Colon (tissue), 2 donors: ENCODE data around the gene PSMB4.
"Not testable (repeated sequence)": the region's sequence is repeated elsewhere in the genome, so short reads cannot be mapped to it uniquely, and the experiment has no call there.

Experiments used
- FAIRE-seq: peaks from 2 replicates; lab custom pipeline; 2012; peaks lifted over from hg19 to GRCh38; lab: Jason Lieb, UNC
- donor health status: control.
- donor health status: control.

Gene PSMB4

GRCh38 chr1:151399324-151400171 lies at the start of gene PSMB4:
TSS of gene PSMB4 (plus strand) at chr1:151399573. CDS start at chr1:151399588, 15 bp downstream.
- FAIRE-seq = peak; percentile 45

DNA sequence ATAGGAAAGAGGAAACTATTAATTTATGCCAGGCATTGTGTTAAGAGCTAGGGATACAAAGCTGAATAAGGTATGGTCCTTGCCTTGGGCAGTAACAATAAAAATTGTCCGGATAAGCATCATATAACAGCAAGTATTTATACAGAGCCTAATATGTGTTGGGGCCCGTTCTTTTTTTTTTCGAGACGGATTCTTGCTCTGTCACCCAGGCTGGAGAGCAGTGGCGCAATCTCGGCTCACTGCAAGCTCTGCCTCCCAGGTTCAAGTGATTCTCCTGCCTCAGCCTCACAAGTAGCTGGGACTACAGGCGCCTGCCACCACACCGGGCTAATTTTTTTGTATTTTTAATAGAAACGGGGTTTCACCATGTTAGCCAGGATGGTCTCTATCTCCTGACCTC lies 49.0 kb upstream of the PSMB4 start:
- FAIRE-seq = not testable (repeated sequence)

DNA sequence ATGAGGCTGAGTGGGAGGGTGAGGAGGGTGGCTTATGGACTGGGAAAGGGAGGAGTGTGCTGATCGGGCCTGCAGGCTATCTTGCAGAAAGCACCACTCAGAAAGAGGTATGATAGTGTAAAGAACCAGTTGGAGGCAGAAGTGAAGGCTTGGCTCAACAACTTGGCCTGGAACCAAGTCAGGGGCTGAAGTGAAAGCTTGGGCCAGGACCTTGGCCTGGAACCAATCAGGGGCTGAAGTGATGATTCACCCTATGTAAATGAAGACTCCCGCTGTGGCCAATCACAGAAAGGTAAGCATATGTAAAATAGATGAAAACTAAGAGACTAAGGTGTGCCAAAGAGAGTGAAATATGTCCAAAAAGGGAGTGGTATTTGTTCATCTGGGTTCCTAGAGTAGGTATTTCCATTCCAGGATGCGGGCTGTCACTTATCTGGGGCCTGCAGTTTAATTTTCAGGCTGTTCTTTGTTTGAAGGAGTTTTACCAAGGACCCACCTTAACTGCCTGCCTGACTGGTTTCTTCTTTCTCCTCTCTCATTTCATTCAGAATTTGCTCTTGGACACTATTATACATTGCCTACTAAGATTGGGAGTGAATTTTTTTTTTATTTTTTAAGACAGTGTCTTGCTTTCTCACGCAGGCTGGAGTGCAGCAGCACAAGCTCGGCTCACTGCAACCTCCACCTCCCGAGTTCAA lies 47.2 kb upstream of the PSMB4 start:
- FAIRE-seq = no peak

- FAIRE-seq = no peak
Observed at GRCh38 chr1:151356696-151357095, 42.7 kb upstream of the PSMB4 start.

DNA sequence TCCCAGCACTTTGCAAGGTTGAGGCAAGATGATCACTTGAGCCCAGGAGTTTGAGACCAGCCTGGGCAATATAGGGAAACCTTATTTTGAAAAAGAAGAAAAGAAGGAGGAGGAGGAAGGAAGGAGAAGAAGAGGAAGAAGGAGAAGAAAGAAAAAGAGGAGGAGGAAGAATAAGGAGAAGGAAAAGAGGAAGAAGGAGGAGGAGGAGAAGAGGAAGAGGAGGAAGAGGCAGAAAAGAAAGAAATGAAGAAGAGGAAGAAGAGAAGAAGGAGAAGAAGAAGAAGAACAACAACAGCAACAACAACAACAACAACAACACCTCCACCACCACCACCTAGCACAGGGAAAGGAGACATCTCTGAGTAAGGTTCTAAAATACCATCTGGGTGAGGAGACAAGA lies 37.5 kb upstream of the PSMB4 start:
- FAIRE-seq = no peak

DNA sequence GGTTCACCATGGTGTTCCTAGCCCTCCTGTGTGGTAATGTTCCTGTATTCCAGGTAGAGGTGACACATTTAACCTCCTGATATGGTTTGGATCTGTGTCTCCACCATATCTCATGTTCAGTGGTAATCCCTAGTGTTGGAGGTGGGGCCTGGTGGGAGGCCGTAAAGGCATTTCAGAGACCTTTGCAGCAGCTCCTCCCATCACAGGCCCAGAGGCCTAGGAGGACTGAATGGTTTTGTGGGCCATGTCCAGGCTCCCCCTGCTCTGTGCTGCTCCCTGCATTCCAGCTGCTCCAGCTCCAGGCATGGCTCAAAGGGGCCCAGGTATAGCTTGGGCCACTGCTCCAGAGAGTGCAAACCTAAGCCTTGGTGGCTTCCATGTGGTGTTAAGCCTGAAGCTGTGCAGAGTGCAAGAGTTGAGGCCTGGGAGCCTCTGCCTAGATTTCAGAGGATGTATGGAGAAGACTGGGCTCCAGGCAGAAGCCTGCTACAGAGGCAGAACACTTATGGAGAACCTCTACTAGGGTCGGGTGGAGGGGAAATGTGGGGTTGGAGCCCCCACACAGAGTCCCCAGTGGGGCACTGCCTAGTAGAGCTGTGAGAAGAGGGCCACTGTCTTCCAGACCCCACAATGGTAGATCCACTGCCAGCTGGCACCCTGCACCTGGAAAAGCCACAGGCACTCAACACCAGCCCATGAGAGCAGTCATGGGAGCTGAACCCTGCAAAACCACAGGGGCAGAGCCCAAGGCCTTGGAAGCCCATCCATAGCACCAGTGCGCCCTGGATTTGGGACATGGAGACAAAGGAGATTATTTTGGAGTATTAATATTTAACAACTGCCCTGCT lies 36.8 kb upstream of the PSMB4 start:
- FAIRE-seq = no peak

DNA sequence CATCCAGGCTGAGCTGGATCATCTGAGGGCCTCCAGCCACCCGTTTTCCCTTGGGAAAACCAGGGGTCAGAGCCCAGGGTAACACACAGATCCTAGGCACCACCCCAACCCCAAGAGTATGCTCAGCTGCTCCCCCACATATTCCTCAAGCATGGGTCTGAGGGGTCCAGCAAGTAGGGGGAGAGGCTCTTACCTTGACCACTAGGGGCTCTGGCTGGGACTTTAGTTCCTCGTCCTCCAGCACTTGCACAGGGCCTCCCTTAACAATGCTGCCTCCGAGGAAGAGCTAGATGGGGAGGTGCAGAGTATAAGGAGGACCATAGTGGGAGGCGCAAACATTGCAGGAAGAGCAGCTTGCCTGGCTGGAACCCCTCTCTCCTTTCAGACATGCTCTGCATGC lies 34.4 kb upstream of the PSMB4 start:
- no peak for FAIRE-seq

- no peak for FAIRE-seq
Observed at GRCh38 chr1:151367658-151368392, 31.5 kb upstream of the PSMB4 start.

DNA sequence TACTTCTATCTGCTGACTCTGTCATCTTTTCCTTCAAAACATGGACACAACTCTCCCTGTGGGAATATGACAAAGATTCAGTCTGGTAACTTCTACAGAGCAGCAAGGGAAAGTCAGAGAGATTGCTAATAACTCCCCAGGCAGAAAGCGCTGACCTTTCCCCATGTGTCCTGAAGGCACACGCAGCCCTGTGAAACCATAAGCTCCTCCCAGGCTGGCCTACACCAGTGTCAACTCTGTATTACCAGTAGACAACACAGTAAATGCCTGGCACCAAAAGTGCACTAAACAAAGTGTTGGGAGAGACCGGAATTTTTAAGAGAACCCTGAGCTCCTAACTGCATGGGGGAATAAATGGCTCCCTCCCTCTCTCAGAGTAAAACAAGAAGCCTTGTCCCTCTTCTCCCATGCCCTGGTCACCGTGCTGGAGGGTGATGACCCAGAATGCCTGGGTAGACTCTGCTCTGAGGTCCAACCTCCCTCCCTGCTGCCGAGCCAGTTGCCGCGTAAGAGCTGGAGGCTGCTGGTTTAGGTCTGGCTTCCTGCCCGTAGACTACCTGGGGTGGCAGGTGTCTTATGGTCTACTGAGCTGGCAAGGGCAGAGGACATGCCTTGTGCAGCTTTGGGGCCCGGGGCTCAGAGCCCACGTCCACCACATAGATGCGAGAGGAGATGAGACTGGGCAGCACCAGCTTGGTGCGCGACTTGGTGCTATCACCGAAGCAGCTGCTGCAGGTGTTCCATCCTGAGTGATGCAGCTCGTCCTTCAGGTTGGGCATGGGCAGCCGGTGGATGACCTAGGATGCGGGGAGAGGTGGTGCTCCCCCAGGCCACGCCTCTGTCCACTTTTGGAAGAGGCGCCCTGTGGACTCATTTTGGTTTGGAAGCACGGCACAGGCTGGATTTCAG lies 30.7 kb upstream of the PSMB4 start:
- FAIRE-seq = no peak

DNA sequence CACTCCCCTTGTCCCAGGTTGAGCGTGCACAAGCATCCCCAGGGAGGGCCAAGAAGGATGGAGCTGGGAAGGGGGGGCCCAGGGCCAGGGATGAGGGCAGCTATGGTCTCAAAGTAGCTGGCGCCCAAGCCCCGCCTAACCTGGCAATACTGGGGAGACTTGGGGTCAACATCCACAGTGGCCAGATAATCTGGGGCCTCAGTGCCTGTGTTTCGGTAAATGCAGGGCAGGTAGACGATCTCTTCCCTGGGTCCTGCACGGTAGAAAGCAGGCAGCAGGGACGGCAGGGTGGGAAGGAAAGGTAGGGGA lies 30.1 kb upstream of the PSMB4 start:
- no peak for FAIRE-seq

DNA sequence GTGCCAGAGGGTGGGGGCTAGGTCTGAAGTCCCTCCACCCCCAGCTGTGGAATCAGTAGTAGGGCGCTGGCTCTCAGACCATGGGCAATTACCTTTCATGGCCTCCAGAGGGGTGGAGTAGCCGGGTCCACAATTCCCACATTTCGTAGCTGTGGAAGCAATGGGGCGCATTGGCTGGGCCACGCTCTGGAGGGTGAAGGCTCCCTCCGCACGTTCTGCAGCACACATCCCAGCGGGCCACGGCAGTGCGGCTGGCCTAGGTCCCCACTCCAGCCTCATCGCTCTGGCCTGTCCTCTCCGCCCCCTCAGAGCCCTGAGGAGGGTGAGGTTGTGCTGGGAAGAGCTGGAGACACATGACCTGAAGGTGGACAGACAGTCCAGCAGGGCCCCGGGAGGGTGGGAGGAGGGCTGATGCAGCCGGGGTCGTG lies 29.7 kb upstream of the PSMB4 start:
- FAIRE-seq = no peak

GRCh38 chr1:151370211-151370911 lies 29.0 kb upstream of the PSMB4 start:
- no peak for FAIRE-seq

GRCh38 chr1:151371370-151372057 lies 27.9 kb upstream of the PSMB4 start:
- no peak for FAIRE-seq

GRCh38 chr1:151372058-151372934 lies 27.1 kb upstream of the PSMB4 start, which contains the start of gene SELENBP1:
TSS of gene SELENBP1 (minus strand) at chr1:151372705. CDS start at chr1:151372641, 64 bp downstream.
- FAIRE-seq = no peak

DNA sequence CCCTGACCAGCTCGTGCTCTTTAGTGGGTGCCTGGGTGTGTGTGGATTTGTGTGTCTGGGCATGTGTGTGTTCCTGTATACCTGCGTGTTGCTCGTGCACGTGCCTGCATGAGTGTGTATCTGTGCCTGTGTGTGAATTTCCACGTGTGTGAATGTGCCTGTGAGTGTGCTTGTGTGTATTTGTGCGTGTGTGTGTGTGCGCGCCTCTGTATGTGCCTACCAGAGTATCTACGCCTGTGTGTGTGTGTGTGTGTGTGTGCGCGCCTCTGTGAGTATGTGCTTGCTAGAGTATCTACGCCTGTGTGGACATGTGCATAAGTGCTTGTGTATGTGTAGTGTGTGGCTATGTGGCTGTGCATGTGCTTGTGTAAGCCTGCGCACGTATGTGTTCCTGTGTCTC lies 26.2 kb upstream of the PSMB4 start:
- no peak for FAIRE-seq

DNA sequence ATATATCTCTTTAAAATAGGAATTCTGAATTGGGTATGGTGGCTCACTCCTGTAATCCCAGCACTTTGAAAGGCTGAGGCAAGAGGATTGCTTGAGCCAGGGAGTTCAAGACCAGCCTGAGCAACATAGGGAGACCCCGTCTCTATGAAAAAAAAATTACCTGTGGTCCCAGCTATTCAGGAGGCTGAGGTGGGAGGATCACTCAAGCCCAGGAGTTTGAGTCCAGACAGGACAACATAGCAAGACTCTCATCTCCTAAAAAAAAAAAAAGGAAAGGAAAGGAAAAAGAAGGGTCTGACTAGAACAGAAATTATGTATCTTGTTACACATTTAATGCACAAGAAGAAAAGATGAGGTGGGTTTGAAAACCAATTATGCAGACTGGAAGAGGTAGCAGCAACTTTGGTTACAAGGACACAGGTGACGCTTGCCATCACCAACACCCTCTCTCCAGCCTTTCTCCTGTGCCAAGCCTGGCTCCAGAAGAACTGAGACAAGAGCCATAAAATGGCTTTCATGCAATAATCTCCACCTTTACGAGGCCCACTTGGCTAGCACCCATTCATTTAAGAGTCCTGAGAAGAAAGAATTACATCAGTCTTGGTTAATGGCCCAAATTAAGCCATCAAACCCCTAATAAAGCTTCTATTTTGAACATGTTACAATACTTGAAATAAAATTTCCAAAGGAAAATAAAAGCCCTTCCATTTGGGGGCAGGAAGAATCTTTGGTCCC lies 22.1 kb upstream of the PSMB4 start:
- no peak for FAIRE-seq

GRCh38 chr1:151384584-151384983 lies 14.8 kb upstream of the PSMB4 start:
- no peak for FAIRE-seq

GRCh38 chr1:151386002-151386401 lies 13.4 kb upstream of the PSMB4 start:
- no peak for FAIRE-seq
